K562 (cell line): ENCODE measurements around the gene GPR137C. TPM values are rescaled to one million over a fixed set of nuclear protein-coding genes. Genes with fewer than 3 reads are reported as not detected.

Experiments
- ATAC-seq: fragments of 200-7000 bp; cut with Tn5 transposase; 3 replicates; pipeline ENCODE4 v1.9.1; 2020; ENCODE audit warnings: moderate library complexity
- BruUV-seq: library from RNA; stranded (reverse); fragments of 400-500 nt; replicated peaks from 2 replicates; lab custom pipeline; 2021; lab: Mats Ljungman, UMichigan
- CTCF ChIA-PET: fragments of 300-600 bp; formaldehyde crosslinking; extraction: SDS; loops from one replicate; lab custom pipeline; 2021; ENCODE audit warnings: low intra/inter-chr PET ratio; lab: Yijun Ruan, JAX
- POLR2A ChIA-PET: fragments of 300-600, 350-650 bp; sonication (Branson Sonifier 250); formaldehyde crosslinking; extraction: SDS; loops from one replicate; lab custom pipeline; 2021; ENCODE audit warnings: antibody characterized with exemption, inconsistent platforms; lab: Yijun Ruan, JAX
- DNase-seq, 4 experiments: peaks; one replicate each; pipeline versions ENCODE4 v3.0.0 to v3.0.0-alpha.2; 2011 to 2018; ENCODE audit warnings: low spot score in 3 of 4, mixed read lengths in 3 of 4; ENCODE audit errors: extremely low read depth in 1 of 4
- FAIRE-seq: peaks from 2 replicates; lab custom pipeline; 2011; peaks lifted over from hg19 to GRCh38; lab: Jason Lieb, UNC
- H2AFZ ChIP-seq: 2 replicates; pipeline ENCODE4 v1.6.0; 2011; ENCODE audit warnings: low read depth, low read length, control low read depth, inconsistent platforms
- H3K27ac ChIP-seq: fragments of 200-600 bp; 3 replicates; pipeline ENCODE4 v1.8.0; 2011; ENCODE audit warnings: low read depth, mild to moderate bottlenecking, control low read depth, inconsistent platforms, low read length, moderate library complexity, mixed read lengths; ENCODE audit errors: extremely low read depth
- H3K27me3 ChIP-seq, 2 experiments: fragments of 300-600 bp in 1 of 2; 2 replicates in 1 of 2; 3 replicates in 1 of 2; pipeline versions ENCODE4 v1.6.0 to v1.8.0; 2011; ENCODE audit warnings: inconsistent platforms in 2 of 2, low read length in 2 of 2, mild to moderate bottlenecking in 1 of 2, mixed read lengths in 1 of 2, moderate library complexity in 1 of 2; ENCODE audit not compliant: control insufficient read depth in 2 of 2, insufficient read depth in 2 of 2
- H3K36me3 ChIP-seq: fragments of 300-600 bp; 3 replicates; pipeline ENCODE4 v1.8.0; 2011; ENCODE audit warnings: mild to moderate bottlenecking, low read length, inconsistent platforms; ENCODE audit not compliant: control insufficient read depth, insufficient read depth
- H3K4me1 ChIP-seq, 2 experiments: fragments of 200-600 bp in 1 of 2; replicated peaks in 1 of 2; 2 replicates in 1 of 2; 3 replicates in 1 of 2; pipeline versions ENCODE4 v1.5.1 to v1.8.0; 2011; ENCODE audit warnings: inconsistent platforms in 2 of 2, low read length in 2 of 2, mild to moderate bottlenecking in 1 of 2, mixed read lengths in 1 of 2, moderate library complexity in 1 of 2; ENCODE audit not compliant: control insufficient read depth in 2 of 2, insufficient read depth in 2 of 2
- H3K4me2 ChIP-seq: 2 replicates; pipeline ENCODE4 v1.6.1; 2011; ENCODE audit warnings: low read length, control low read depth, inconsistent platforms, mixed read lengths; ENCODE audit not compliant: insufficient read depth
- H3K4me3 ChIP-seq: fragments of 200-600 bp; sonication (generic), shearing (Covaris generic); 2 replicates; pipeline ENCODE4 v1.5.1; 2016; ENCODE audit warnings: control low read depth, inconsistent platforms
- H3K79me2 ChIP-seq: fragments of 200-600 bp; 3 replicates; pipeline ENCODE4 v1.8.0; 2011; ENCODE audit warnings: low read length, inconsistent platforms; ENCODE audit not compliant: control insufficient read depth, insufficient read depth
- H3K9ac ChIP-seq, 2 experiments: 2 replicates each; pipeline versions ENCODE4 v1.6.0 to v1.6.1; 2011; ENCODE audit warnings: low read depth in 2 of 2, low read length in 2 of 2, control low read depth in 1 of 2, inconsistent platforms in 1 of 2, mild to moderate bottlenecking in 1 of 2, mixed read lengths in 1 of 2; ENCODE audit not compliant: insufficient read depth in 1 of 2
- H3K9me1 ChIP-seq: one replicate; pipeline ENCODE4 v1.6.0; 2011; ENCODE audit warnings: inconsistent platforms, mild to moderate bottlenecking, low read length, moderate library complexity; ENCODE audit not compliant: control insufficient read depth, insufficient read depth
- H3K9me3 ChIP-seq: replicated peaks from 2 replicates; pipeline ENCODE4 v1.5.1; 2011; ENCODE audit warnings: low read depth, low read length, inconsistent platforms; ENCODE audit not compliant: control insufficient read depth, insufficient read depth
- H4K20me1 ChIP-seq: replicated peaks from 2 replicates; pipeline ENCODE4 v1.6.1; 2011; ENCODE audit warnings: low read length, inconsistent platforms, mixed read lengths; ENCODE audit not compliant: control insufficient read depth, insufficient read depth
- NFIC ChIP-seq: fragments of 450-650 bp; IDR thresholded peaks from 2 replicates; pipeline ENCODE4 v1.6.1; 2017; ENCODE audit warnings: mild to moderate bottlenecking, inconsistent platforms
- PRPF4 ChIP-seq: fragments of 200-400 bp; formaldehyde crosslinking; IDR thresholded peaks from one replicate; pipeline ENCODE4 v1.6.1; 2017; ENCODE audit warnings: low read length, low read depth, mild to moderate bottlenecking; ENCODE audit not compliant: insufficient read depth, poor library complexity, severe bottlenecking
- TFE3 ChIP-seq: fragments of 450-650 bp; formaldehyde crosslinking; IDR thresholded peaks from 2 replicates; pipeline ENCODE4 v1.4.0; 2020; ENCODE audit warnings: mild to moderate bottlenecking, mixed read lengths
- ZNF165 ChIP-seq: fragments of 250-450 bp; sonication (Bioruptor Pico); IDR thresholded peaks from 2 replicates; pipeline ENCODE4 v1.4.0; 2020; ENCODE audit warnings: borderline replicate concordance
- ZNF212 ChIP-seq: fragments of 450-650 bp; formaldehyde crosslinking; IDR thresholded peaks from 2 replicates; pipeline ENCODE4 v1.4.0; 2020; ENCODE audit warnings: mild to moderate bottlenecking
- ZNF449 ChIP-seq: fragments of 250-450 bp; sonication (Bioruptor Pico); IDR thresholded peaks from 2 replicates; pipeline ENCODE4 v1.8.0; 2022; ENCODE audit warnings: moderate library complexity, mild to moderate bottlenecking, inconsistent platforms
- WGBS: fragments of 100-300 bp; shearing (Covaris generic); methylation state at CpG from one replicate; pipeline ENCODE4 v1.1.6; 2016; ENCODE audit warnings: low coverage, mixed read lengths; ENCODE audit not compliant: insufficient coverage; ENCODE audit errors: missing lambda C conversion rate; 5-methylcytosine and 5-hydroxymethylcytosine counted together
- in situ Hi-C: fragments of 300-500 bp; cut with MboI; formaldehyde crosslinking; loops from 4 replicates; pipeline ENCODE4 v1.15.0; 2018; ENCODE audit warnings: inconsistent platforms, mixed read lengths
- intact Hi-C: fragments of 100-400 bp; cut with micrococcal nuclease; formaldehyde crosslinking; loops from 2 replicates; pipeline ENCODE4 v1.14.2; 2022
- polyA plus RNA-seq, 8 experiments: library from polyadenylated mRNA; depleted of rRNA in 4 of 8; stranded (reverse) in 5 of 8; unstranded in 3 of 8; fragments of >200 nt; fragmentation: Nextera tagmentation in 2 of 8; fragmentation: Illumina TruSeq in 1 of 8; extraction: Ambion mirVana in 2 of 8; extraction: Trizol in 1 of 8; gene quantifications; 2 replicates each; pipeline versions ENCODE4 v1.2.1 to v1.2.3, GENCODE V29; 2011 to 2014; ENCODE audit warnings: inconsistent platforms in 1 of 8, missing spikeins in 1 of 8
- total RNA-seq, 7 experiments: library from RNA; depleted of rRNA in 6 of 7; stranded (reverse); fragments of >200 nt in 6 of 7; fragmentation: Illumina TruSeq in 2 of 7; extraction: Trizol in 2 of 7; gene quantifications; 2 replicates each; pipeline versions ENCODE4 v1.2.1 to v1.2.3, GENCODE V29; 2011 to 2021; ENCODE audit warnings: low replicate concordance in 1 of 7
- TF ChIP-seq, protein P1 (sequence below): fragments of 250-450 bp; sonication (Bioruptor Pico); IDR thresholded peaks from 2 replicates; pipeline ENCODE4 v1.5.0; 2021
- TF ChIP-seq, protein P2 (sequence below): fragments of 450-650 bp; formaldehyde crosslinking; IDR thresholded peaks from 2 replicates; pipeline ENCODE4 v1.4.0; 2020; ENCODE audit warnings: mild to moderate bottlenecking, moderate library complexity

Gene GPR137C
- total and polyA plus RNA-seq, 9 of the 15 experiments (the other 6 are each of a cell fraction or from before 2014, with no cell fraction given), result 0.03 to 0.31 (median 0.06) TPM; not detected in 4

- Histone ChIP-seq H3K27me3 (no peaks in the 10 kb centered on the region), H3K9ac (no peak overlapping the region), H3K27ac (no peak overlapping the region), H3K9me3 (no peaks in the 10 kb centered on the region), H3K36me3 (no peaks in the 10 kb centered on the region), H3K4me2 (no peak overlapping the region), H3K79me2 (no peaks in the 10 kb centered on the region), H3K4me3 (no peak overlapping the region), H3K4me1 (no peaks in the 10 kb centered on the region), H4K20me1 (no peaks in the 10 kb centered on the region), H3K9me1 (no peaks in the 10 kb centered on the region), H2AFZ (no peak overlapping the region)
- no TSS peak for BruUV-seq
- ATAC-seq (no peak), FAIRE-seq (no peak), DNase-seq (no peak)
- in situ Hi-C loops (no loop called here), intact Hi-C loops (no loop called here)
- TF ChIP-seq NFIC, result no peak
- TF ChIP-seq, protein P1, sequence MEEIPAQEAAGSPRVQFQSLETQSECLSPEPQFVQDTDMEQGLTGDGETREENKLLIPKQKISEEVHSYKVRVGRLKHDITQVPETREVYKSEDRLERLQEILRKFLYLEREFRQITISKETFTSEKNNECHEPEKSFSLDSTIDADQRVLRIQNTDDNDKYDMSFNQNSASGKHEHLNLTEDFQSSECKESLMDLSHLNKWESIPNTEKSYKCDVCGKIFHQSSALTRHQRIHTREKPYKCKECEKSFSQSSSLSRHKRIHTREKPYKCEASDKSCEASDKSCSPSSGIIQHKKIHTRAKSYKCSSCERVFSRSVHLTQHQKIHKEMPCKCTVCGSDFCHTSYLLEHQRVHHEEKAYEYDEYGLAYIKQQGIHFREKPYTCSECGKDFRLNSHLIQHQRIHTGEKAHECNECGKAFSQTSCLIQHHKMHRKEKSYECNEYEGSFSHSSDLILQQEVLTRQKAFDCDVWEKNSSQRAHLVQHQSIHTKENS (CRISPR knock-in tag), result no peak
- no peak for TF ChIP-seq TFE3
- TF ChIP-seq, protein P2, sequence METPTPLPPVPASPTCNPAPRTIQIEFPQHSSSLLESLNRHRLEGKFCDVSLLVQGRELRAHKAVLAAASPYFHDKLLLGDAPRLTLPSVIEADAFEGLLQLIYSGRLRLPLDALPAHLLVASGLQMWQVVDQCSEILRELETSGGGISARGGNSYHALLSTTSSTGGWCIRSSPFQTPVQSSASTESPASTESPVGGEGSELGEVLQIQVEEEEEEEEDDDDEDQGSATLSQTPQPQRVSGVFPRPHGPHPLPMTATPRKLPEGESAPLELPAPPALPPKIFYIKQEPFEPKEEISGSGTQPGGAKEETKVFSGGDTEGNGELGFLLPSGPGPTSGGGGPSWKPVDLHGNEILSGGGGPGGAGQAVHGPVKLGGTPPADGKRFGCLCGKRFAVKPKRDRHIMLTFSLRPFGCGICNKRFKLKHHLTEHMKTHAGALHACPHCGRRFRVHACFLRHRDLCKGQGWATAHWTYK, result no peak
- no peak for TF ChIP-seq ZNF449
- TF ChIP-seq ZNF212 (CRISPR knock-in tag), result no peak
- no peak for TF ChIP-seq ZNF165
- no peak for TF ChIP-seq PRPF4
- CTCF ChIA-PET, result no interaction called here
- WGBS, result 3% methylated on average over 4 of the region's 4 CpGs
- POLR2A ChIA-PET, result interaction anchor here (1.1 kb wide), 1 partner anchor 9 kb away, joined by 3 read pairs; no protein-coding TSS in a partner anchor
These were observed 37.0 kb downstream of the GPR137C start for GRCh38 chr14:52589646-52590045.
